B cell (primary cell): ENCODE measurements around the gene CNTNAP2. TPM values are rescaled to one million over a fixed set of nuclear protein-coding genes. Genes with fewer than 3 reads are reported as not detected.

Experiments
- ATAC-seq: fragments of 200-7000 bp; cut with Tn5 transposase; one replicate; pipeline ENCODE4 v1.10.0; 2021; ENCODE audit warnings: low read depth, mild to moderate bottlenecking, moderate number of reproducible peaks, moderate library complexity
- CTCF ChIA-PET: fragments of 350-600 bp; sonication (Branson Sonifier 250); formaldehyde crosslinking; loops from one replicate; lab custom pipeline; 2021; ENCODE audit warnings: antibody characterized with exemption, inconsistent platforms; lab: Charles Lee
- POLR2A ChIA-PET: fragments of 350-600 bp; sonication (Branson Sonifier 250); formaldehyde crosslinking; loops from one replicate; lab custom pipeline; 2021; ENCODE audit warnings: antibody characterized with exemption; lab: Charles Lee
- DNase-seq: peaks from one replicate; pipeline ENCODE4 v3.0.0; 2013
- H2AFZ ChIP-seq: 2 replicates; pipeline ENCODE4 v1.6.1; 2012; ENCODE audit warnings: mild to moderate bottlenecking, low read depth, low read length; ENCODE audit not compliant: insufficient read depth, poor library complexity, severe bottlenecking
- H3K27ac ChIP-seq, 2 donors: 1 replicate in 1 of 2; 2 replicates in 1 of 2; pipeline ENCODE4 v1.5.1; 2012 to 2013; ENCODE audit warnings: low read length in 2 of 2, mild to moderate bottlenecking in 2 of 2, moderate library complexity in 1 of 2
- H3K27me3 ChIP-seq, 4 experiments: fragments of 200-600 bp in 1 of 4; sonication (generic) in 1 of 4; replicated peaks in 1 of 4; 1 replicate in 2 of 4; 2 replicates in 2 of 4; pipeline versions ENCODE4 v1.6.1 to v1.7.0; 2013 to 2016; ENCODE audit warnings: low read length in 3 of 4, mild to moderate bottlenecking in 2 of 4, mixed read lengths in 1 of 4, moderate library complexity in 1 of 4; ENCODE audit not compliant: insufficient read depth in 4 of 4, control insufficient read depth in 3 of 4; ENCODE audit errors: control extremely low read depth in 1 of 4
- H3K36me3 ChIP-seq, 2 experiments: replicated peaks in 1 of 2; 1 replicate in 1 of 2; 2 replicates in 1 of 2; pipeline versions ENCODE4 v1.6.1 to v1.7.1; 2013; ENCODE audit warnings: low read length in 1 of 2; ENCODE audit not compliant: insufficient read depth in 2 of 2, control insufficient read depth in 1 of 2; ENCODE audit errors: control extremely low read depth in 1 of 2, extremely low read depth in 1 of 2
- H3K4me1 ChIP-seq, 2 donors: fragments of 200-600 bp in 1 of 2; sonication (generic) in 1 of 2; 1 replicate in 1 of 2; 2 replicates in 1 of 2; pipeline versions ENCODE4 v1.5.1 to v1.6.1; 2013 to 2017; ENCODE audit warnings: low read length in 2 of 2; ENCODE audit not compliant: control insufficient read depth in 2 of 2, insufficient read depth in 2 of 2
- H3K4me2 ChIP-seq: replicated peaks from 2 replicates; pipeline ENCODE3; 2012; ENCODE audit warnings: mild to moderate bottlenecking, low read depth, low read length; ENCODE audit not compliant: poor library complexity, severe bottlenecking
- H3K4me3 ChIP-seq, 5 experiments: fragments of 200-600 bp in 1 of 5; sonication (generic) in 1 of 5; 1 replicate in 3 of 5; 2 replicates in 2 of 5; pipeline versions ENCODE4 v1.5.1 to v1.7.0; 2011 to 2016; ENCODE audit warnings: low read length in 4 of 5, mild to moderate bottlenecking in 4 of 5, low read depth in 2 of 5, control low read depth in 1 of 5, moderate library complexity in 1 of 5; ENCODE audit not compliant: insufficient read depth in 1 of 5; ENCODE audit errors: control extremely low read depth in 1 of 5, extremely low read depth in 1 of 5
- H3K79me2 ChIP-seq: fragments of 200-600 bp; sonication (generic); one replicate; pipeline ENCODE4 v1.6.0; 2016; ENCODE audit warnings: low read length; ENCODE audit not compliant: control insufficient read depth, insufficient read depth
- H3K9ac ChIP-seq: fragments of 200-600 bp; sonication (generic); 2 replicates; pipeline ENCODE4 v1.6.1; 2017; ENCODE audit warnings: mild to moderate bottlenecking, low read length, moderate library complexity
- H3K9me3 ChIP-seq, 3 donors: one replicate each; pipeline versions ENCODE4 v1.6.1 to v1.7.1; 2013; ENCODE audit warnings: low read length in 2 of 3; ENCODE audit not compliant: control insufficient read depth in 2 of 3, insufficient read depth in 1 of 3; ENCODE audit errors: control extremely low read depth in 1 of 3
- H4K20me1 ChIP-seq: 2 replicates; pipeline ENCODE4 v1.6.0; 2012; ENCODE audit warnings: mild to moderate bottlenecking, low read length; ENCODE audit not compliant: insufficient read depth, control insufficient read depth, poor library complexity, severe bottlenecking
- H3K27ac Mint-ChIP-seq: one replicate; pipeline ENCODE4 v1.8.0; 2021; ENCODE audit warnings: mixed read lengths
- H3K27me3 Mint-ChIP-seq: one replicate; pipeline ENCODE4 v1.8.0; 2021; ENCODE audit warnings: mixed read lengths
- H3K4me1 Mint-ChIP-seq: one replicate; pipeline ENCODE4 v1.8.0; 2021; ENCODE audit warnings: mixed read lengths
- H3K4me3 Mint-ChIP-seq: one replicate; pipeline ENCODE4 v1.8.0; 2021; ENCODE audit warnings: mixed read lengths
- H3K9me3 Mint-ChIP-seq: one replicate; pipeline ENCODE4 v1.8.0; 2022; ENCODE audit warnings: mixed read lengths; ENCODE audit not compliant: insufficient read depth
- EZH2 ChIP-seq: IDR thresholded peaks from 2 replicates; pipeline ENCODE4 v1.6.1; 2012; ENCODE audit warnings: borderline replicate concordance, low read depth, mild to moderate bottlenecking, moderate library complexity, low read length; ENCODE audit not compliant: insufficient read depth, poor library complexity, severe bottlenecking
- WGBS: methylation state at CpG from one replicate; pipeline ENCODE4 v1.1.5; 2013; ENCODE audit warnings: missing lambda C conversion rate; ENCODE audit not compliant: insufficient coverage; 5-methylcytosine and 5-hydroxymethylcytosine counted together
- intact Hi-C: fragments of 100-400 bp; cut with micrococcal nuclease; formaldehyde crosslinking; loops from one replicate; pipeline ENCODE4 v1.10.0; 2022
- polyA plus RNA-seq: library from polyadenylated mRNA; depleted of rRNA; stranded (reverse); fragments of >200 nt; gene quantifications from 2 replicates; pipeline ENCODE4 v1.2.3, GENCODE V29; 2012
- total RNA-seq, 2 donors: library from RNA; stranded (reverse); fragments of 120-200 nt in 1 of 2; gene quantifications; 1 replicate in 1 of 2; 2 replicates in 1 of 2; pipeline versions ENCODE4 v1.2.3 to v1.2.4, GENCODE V29; 2013 to 2022
- TF ChIP-seq, protein P1 (sequence below): fragments of 200-600 bp; IDR thresholded peaks from one replicate; pipeline ENCODE4 v1.8.0; 2022; ENCODE audit warnings: antibody characterized with exemption, mild to moderate bottlenecking

Gene CNTNAP2
- total and polyA plus RNA-seq, 2 donors (not counting 1 experiment from before 2014, with no cell fraction given), result 7.4 to 16.6 TPM

- Histone ChIP-seq H3K27ac (no peak overlapping the region), H3K4me3 (no peak overlapping the region), H3K79me2 (no peaks in the 10 kb centered on the region), H2AFZ (no peak overlapping the region), H4K20me1 (no peaks in the 10 kb centered on the region), H3K9ac (no peak overlapping the region), H3K9me3 (no peaks in the 10 kb centered on the region), H3K27me3 (no peaks in the 10 kb centered on the region), H3K4me2 (no peak overlapping the region), H3K4me1 (no peaks in the 10 kb centered on the region), H3K36me3 (no peaks in the 10 kb centered on the region)
- Mint-ChIP-seq H3K4me1 (no peaks in the 10 kb centered on the region), H3K27me3 (no peaks in the 10 kb centered on the region), H3K4me3 (no peak overlapping the region), H3K9me3 (peaks cover 1% of the 10 kb centered on the region), H3K27ac (no peak overlapping the region)
- intact Hi-C loops, result no loop called here
- TF ChIP-seq EZH2, result no peak
- TF ChIP-seq, protein P1, sequence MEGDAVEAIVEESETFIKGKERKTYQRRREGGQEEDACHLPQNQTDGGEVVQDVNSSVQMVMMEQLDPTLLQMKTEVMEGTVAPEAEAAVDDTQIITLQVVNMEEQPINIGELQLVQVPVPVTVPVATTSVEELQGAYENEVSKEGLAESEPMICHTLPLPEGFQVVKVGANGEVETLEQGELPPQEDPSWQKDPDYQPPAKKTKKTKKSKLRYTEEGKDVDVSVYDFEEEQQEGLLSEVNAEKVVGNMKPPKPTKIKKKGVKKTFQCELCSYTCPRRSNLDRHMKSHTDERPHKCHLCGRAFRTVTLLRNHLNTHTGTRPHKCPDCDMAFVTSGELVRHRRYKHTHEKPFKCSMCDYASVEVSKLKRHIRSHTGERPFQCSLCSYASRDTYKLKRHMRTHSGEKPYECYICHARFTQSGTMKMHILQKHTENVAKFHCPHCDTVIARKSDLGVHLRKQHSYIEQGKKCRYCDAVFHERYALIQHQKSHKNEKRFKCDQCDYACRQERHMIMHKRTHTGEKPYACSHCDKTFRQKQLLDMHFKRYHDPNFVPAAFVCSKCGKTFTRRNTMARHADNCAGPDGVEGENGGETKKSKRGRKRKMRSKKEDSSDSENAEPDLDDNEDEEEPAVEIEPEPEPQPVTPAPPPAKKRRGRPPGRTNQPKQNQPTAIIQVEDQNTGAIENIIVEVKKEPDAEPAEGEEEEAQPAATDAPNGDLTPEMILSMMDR, result no peak
- WGBS, result 78% methylated on average over 2 of the region's 3 CpGs
- DNase-seq (no peak), ATAC-seq (no peak)
- ChIA-PET POLR2A (no interaction called here), CTCF (no interaction called here)
Measured at GRCh38 chr7:146956853-146957252, 840.3 kb downstream of the CNTNAP2 start.

GRCh38 chr7:146960773-146961391 is 844.3 kb downstream of the CNTNAP2 start:
- Histone ChIP-seq H3K4me2 (no peak overlapping the region), H3K4me1 (no peaks in the 10 kb centered on the region), H3K9me3 (peaks cover 0 to 4% (median 0%) of the 10 kb centered on the region in 3 donors), H3K27ac (no peak overlapping the region), H3K4me3 (no peak overlapping the region), H3K36me3 (no peaks in the 10 kb centered on the region), H3K27me3 (no peaks in the 10 kb centered on the region), H3K9ac (no peak overlapping the region), H3K79me2 (no peaks in the 10 kb centered on the region), H4K20me1 (no peaks in the 10 kb centered on the region), H2AFZ (no peak overlapping the region)
- ChIA-PET POLR2A (no interaction called here), CTCF (no interaction called here)
- no peak for DNase-seq
- peaks cover 3% of the 10 kb centered on the region for H3K9me3 Mint-ChIP-seq
- no peaks in the 10 kb centered on the region for H3K27me3 Mint-ChIP-seq
- no peak for ATAC-seq
- no peak overlapping the region for H3K27ac Mint-ChIP-seq
- no peaks in the 10 kb centered on the region for H3K4me1 Mint-ChIP-seq
- intact Hi-C loops, result no loop called here
- TF ChIP-seq, protein P1, result no peak
- TF ChIP-seq EZH2, result no peak
- H3K4me3 Mint-ChIP-seq, result no peak overlapping the region
- WGBS, result 89% methylated on average over 3 of the region's 5 CpGs
